Measurements from ENCODE around the gene RFC4.
"Not testable (repeated sequence)": the region's sequence is repeated elsewhere in the genome, so short reads cannot be mapped to it uniquely, and the experiment has no call there.

Gene RFC4, protein sequence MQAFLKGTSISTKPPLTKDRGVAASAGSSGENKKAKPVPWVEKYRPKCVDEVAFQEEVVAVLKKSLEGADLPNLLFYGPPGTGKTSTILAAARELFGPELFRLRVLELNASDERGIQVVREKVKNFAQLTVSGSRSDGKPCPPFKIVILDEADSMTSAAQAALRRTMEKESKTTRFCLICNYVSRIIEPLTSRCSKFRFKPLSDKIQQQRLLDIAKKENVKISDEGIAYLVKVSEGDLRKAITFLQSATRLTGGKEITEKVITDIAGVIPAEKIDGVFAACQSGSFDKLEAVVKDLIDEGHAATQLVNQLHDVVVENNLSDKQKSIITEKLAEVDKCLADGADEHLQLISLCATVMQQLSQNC

GRCh38 chr3:186806089-186807055 is at the start of gene RFC4:
Gene RFC4, minus strand, starts transcription at chr3:186806482. Its CDS starts 1,769 bp downstream, at chr3:186804713.
- peak; percentile 76 for DNase-seq (ENCODE audit: low read depth)

- DNase-seq (ENCODE audit: low read depth) = no peak
Measured at GRCh38 chr3:186854954-186855353, 48.7 kb upstream of the RFC4 start.

GRCh38 chr3:186854146-186854545 is 47.9 kb upstream of the RFC4 start:
- DNase-seq (ENCODE audit: low read depth) = no peak

DNA sequence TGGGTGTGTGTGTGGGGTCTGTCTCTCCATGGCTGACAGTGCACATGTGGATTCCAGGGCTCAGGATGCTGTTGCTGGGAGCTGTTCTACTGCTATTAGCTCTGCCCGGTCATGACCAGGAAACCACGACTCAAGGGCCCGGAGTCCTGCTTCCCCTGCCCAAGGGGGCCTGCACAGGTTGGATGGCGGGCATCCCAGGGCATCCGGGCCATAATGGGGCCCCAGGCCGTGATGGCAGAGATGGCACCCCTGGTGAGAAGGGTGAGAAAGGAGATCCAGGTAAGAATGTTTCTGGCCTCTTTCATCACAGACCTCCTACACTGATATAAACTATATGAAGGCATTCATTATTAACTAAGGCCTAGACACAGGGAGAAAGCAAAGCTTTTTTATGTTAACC is 46.7 kb upstream of the RFC4 start:
- no peak for DNase-seq (ENCODE audit: low read depth)

DNA sequence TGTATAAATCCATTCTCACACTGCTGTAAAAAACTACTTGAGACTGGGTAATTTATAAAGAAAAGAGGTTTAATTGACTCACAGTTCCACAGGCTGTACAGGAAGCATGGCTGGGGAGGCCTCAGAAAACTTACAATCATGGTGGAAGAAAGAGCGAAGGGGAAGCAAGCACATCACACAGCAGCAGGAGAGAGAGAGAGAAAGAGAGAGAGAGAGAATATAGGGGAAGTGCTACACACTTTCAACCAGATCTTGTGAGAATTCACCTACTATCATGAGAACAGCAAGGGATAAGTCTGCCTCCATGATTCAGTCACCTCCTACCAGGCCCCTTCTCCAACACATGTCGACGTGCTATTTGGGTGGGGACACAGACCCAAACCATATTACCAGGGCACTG is 45.6 kb upstream of the RFC4 start:
- DNase-seq (ENCODE audit: low read depth) = not testable (repeated sequence)

DNA sequence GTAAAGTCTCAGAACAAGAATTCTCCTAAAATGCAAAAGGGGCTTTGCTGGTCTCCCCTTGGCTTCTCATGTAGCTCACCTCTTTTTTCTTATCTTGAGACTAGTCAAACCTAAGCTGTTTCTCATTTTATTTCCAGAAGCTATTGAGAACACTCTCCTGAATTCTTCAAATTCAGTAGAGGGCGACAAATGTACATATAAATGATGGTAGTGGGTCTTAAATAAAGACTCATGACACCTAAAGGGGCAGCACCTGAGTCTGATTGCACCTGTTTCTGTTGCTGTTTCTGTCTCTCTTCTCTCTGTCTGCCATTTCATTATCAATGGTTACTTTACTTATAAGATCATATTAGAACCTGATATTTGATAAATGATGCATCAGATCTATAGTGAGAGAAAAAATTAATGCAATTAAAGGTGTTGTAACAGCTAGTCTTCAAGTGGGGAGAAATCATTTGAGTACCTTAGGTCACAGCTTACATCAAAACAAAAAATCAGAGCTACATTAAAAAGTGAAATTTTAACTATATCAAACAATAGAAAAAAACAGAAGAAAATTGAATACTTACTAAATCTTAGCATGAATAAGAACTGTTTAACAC is 43.2 kb upstream of the RFC4 start:
- no peak for DNase-seq (ENCODE audit: low read depth)

DNA sequence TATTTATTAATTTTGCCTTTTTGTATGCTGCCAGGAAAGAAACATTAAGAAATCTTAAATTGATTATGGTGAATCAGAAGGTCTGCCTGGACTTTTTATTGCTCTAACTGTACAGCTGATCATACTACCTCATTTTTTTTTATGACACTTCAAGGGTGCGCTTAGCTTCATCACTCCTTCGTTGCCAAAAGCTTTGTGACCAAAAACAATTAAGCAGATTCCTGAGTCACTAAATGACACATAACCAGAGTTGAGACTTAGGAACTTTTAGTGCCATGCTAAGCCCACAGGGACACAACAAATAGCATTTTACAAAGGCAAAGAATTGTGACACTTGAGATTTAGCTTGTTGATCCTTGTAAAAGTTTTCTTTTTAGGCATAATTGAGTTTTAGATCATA is 41.2 kb upstream of the RFC4 start:
- no peak for DNase-seq (ENCODE audit: low read depth)

- DNase-seq (ENCODE audit: low read depth) = no peak
Measured at GRCh38 chr3:186845756-186846155, 39.5 kb upstream of the RFC4 start.

DNA sequence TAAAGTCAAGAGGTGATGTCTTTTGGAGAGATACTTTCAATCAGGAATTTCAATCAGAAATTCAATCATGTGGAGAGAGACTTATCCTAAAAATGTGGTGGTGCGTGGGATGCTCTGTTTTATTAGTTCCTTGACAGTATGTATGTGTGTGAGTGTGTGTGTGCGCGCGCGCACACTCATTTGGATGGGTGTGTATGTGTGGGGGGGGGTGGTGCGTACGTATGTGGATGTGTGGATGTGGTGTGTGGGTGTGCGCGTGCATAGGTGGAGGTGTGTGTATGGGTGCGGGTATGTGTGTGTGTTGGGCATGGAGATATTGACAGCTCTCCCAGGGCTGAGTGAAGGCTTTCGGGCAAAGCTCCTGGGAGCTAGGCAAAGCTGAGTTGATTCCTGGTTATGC is 38.6 kb upstream of the RFC4 start:
- DNase-seq (ENCODE audit: low read depth) = no peak

DNA sequence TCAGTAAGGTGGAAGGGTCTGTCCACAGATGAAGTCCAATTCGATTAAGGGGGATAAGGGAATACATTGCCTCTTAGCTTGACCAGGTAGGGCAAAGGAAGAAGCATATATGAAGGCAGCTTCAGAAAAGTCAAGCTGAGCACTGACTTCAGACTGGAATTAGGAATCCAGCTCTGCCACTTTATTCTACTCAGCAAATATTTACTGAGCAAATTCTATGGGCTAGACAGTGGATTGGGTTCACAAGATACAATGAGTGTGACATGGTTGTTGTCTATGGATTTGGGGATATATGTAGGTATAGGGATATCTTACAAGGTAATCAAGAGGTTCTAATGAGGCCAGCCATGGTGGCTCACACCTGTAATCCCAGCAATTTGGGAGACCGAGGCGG is 36.8 kb upstream of the RFC4 start:
- no peak for DNase-seq (ENCODE audit: low read depth)

DNA sequence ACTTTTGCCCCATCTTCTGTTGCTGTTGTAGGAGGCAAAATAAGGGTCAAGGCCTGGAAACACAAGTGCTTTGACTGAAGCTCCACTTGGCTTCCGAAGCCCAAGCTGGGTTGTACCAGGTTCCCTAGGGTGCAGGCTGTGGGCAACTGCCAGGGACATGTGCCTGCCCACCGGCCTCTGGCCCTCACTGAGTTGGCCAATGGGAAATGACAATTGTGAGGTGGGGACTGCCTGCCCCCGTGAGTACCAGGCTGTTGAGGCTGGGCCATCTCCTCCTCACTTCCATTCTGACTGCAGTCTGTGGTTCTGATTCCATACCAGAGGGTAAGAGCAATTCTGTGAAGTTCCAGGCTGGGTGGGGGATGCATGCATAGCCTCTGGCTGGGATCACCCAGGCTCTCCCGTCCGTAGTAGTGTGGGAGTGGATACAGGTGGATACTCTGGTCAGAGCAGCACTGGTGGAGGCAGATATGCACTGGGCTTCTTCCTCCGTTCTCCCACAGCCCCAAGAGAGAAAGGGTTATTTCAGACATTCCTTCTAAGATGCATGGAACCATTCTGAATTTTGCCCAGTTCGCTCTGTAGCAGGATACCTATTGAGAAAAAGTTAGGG is 36.2 kb upstream of the RFC4 start, which contains the start of gene ADIPOQ:
TSS of gene ADIPOQ (plus strand) at position 285 of the 613 bp plus-strand sequence. CDS start 10,349 bp downstream, outside the sequence.
- no peak for DNase-seq (ENCODE audit: low read depth)

DNA sequence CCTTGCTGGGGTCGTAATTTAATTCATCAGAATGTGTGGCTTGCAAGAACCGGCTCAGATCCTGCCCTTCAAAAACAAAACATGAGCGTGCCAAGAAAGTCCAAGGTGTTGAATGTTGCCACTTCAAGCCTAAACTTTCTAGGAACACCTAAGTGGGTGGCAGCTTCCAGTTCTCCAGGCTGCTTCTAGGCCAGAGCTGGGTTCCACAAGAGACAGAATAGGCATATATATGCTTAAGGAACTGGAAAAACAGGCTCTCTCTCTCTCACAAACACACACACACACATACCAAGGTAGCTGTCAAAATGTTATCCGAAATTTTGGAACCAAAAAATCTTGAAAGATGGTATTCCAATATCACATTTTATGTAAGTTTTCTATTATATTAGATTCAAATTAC is 35.3 kb upstream of the RFC4 start:
- no peak for DNase-seq (ENCODE audit: low read depth)

GRCh38 chr3:186839874-186840641 is 33.8 kb upstream of the RFC4 start:
- DNase-seq (ENCODE audit: low read depth) = no peak

DNA sequence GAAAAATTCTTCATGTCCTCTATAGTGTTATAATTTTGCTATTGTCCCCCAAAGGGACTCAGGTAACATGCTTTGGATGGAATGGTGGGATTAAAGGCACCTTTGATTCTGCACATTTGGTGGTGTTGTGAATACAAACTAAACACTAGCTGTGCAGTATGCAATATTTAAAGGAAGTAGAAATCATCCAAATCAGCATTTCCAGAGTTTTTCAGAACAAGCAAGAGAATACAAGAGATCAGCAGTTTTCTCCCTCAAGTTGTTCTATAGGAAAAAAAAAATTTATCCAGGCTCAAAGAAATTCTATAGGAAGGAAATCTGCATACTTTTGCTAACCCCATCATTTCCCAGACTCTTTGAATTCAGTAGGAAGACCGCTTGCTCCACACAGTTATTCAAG is 26.0 kb upstream of the RFC4 start:
- DNase-seq (ENCODE audit: low read depth) = no peak

DNA sequence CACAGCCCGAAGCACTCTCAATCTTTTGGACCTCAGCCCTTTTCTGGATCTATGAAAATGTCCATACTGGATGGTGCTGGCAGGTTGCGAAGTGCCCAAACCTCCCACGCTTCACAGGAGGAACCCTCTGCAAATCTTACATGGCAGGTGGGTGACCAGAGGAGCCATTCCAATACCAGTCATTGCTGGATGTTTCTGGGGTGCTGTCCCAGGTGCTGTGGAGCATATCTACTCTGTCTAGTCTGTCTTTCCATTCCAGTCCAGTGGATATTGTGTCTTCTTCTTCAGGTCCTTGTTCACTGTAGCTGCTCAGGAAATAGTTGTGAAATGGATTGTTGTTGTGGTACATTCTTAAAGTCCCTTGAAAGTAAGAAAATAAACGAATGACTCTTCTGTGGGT is 25.5 kb upstream of the RFC4 start:
- no peak for DNase-seq (ENCODE audit: low read depth)

- DNase-seq (ENCODE audit: low read depth) = no peak
Measured at GRCh38 chr3:186828340-186828739, 22.1 kb upstream of the RFC4 start.

DNA sequence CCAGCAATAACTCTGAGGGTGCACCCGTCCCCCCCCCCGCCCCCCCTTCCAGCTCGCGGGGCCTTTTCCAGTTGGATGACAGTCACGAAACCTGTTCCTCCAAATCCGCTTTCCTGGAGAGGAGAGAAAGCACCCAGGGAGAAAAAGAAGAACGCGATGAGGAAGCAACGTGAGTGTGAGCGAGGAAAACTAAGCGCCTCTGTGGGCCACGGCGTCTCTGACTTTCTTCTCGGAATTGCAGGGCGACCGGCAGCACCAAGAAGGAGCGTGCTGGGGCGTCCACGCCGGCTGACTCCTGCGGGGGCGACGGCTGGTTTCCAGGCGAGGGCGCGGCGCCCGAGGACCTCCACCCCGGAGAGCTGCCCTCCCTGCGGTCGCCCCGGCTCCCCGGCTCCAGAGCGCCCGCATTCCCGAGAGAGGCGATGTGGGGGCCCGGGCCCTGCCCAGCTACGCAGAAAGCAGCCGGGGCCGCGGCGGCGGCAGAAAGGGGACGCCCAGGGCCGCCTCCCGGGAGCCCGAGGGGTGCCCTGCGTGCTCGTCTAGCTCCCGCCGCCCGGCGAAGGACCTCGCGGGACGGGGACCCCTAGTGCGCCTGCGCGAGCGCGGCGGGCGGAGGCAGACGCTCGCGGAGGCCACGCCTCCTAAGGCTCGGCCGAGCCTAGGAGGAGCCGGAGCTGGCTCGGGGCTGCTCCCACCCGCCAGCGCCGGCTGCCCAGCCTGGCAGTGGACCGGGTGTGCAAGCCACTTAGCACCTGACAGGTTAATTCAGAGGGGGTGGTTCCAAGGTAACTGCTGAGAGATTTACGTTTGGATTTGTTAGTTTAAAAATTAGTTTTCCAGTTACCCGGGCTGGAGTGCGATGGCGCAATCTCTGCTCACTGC is 20.9 kb upstream of the RFC4 start:
- DNase-seq (ENCODE audit: low read depth) = peak; percentile 76

DNA sequence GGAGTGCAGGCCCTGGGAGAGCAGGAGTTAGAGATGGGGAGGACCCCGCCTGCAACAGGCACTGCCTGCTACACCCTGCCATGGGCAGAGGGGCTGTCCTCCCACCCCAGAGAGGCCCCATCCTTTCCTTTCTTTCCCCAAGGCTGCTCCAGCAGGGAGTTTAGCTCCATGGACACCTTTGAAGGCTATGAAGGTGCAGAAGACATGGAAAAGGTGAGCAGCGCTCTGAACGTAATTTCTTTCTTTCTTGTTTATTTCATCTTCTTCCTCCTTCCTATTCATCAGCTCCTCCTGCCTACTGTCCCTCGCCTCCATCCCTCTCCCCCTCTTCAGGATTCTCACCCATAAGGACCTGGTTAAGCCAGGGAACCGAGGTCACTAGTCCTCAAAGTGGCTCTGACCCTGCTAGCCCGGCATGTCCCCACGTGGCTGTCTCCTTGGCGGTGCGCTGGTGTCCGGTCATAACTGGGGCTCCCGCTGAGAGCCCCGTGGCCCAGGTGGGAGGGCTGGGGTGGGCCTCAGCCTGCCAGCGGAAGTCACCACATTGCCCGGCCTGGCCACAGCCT is 20.2 kb upstream of the RFC4 start:
- no peak for DNase-seq (ENCODE audit: low read depth)

- DNase-seq (ENCODE audit: low read depth) = no peak
Measured at GRCh38 chr3:186825872-186826409, 19.7 kb upstream of the RFC4 start.
